ENCODE results near the gene TMEM9.
"Not testable (repeated sequence)": the region's sequence is repeated elsewhere in the genome, so short reads cannot be mapped to it uniquely, and the experiment has no call there.

TMEM9 gene

GRCh38 chr1:201172999-201173610 lies 18.8 kb upstream of the TMEM9 start:
- no peak for DNase-seq

- no peak for DNase-seq
Observed at GRCh38 chr1:201172326-201172725, 18.1 kb upstream of the TMEM9 start.

GRCh38 chr1:201171063-201172036 lies 17.1 kb upstream of the TMEM9 start:
- peak; percentile 62 for DNase-seq

GRCh38 chr1:201170533-201171062 lies 16.3 kb upstream of the TMEM9 start:
- peak; percentile 83 for DNase-seq

- no peak for DNase-seq
Observed at GRCh38 chr1:201169971-201170532, 15.8 kb upstream of the TMEM9 start.

- DNase-seq = no peak
Observed at GRCh38 chr1:201169203-201169602, 14.9 kb upstream of the TMEM9 start.

- no peak for DNase-seq
Observed at GRCh38 chr1:201167041-201167991, 13.0 kb upstream of the TMEM9 start.

GRCh38 chr1:201164645-201165044 lies 10.4 kb upstream of the TMEM9 start:
- DNase-seq = no peak

- no peak for DNase-seq
Observed at GRCh38 chr1:201163707-201164106, 9.4 kb upstream of the TMEM9 start.

GRCh38 chr1:201163036-201163435 lies 8.8 kb upstream of the TMEM9 start:
- not testable (repeated sequence) for DNase-seq

- no peak for DNase-seq
Observed at GRCh38 chr1:201157949-201158348, 3.7 kb upstream of the TMEM9 start.

- no peak for DNase-seq
Observed at GRCh38 chr1:201156819-201157218, 2.5 kb upstream of the TMEM9 start.

- no peak for DNase-seq
Observed at GRCh38 chr1:201156346-201156745, 2.1 kb upstream of the TMEM9 start.

- no peak for DNase-seq
Observed at GRCh38 chr1:201155354-201155753, 1.1 kb upstream of the TMEM9 start.

- DNase-seq = no peak
Observed at GRCh38 chr1:201153474-201154388, 543 bp downstream of the TMEM9 start.

GRCh38 chr1:201149400-201149799 lies 4.9 kb downstream of the TMEM9 start:
- DNase-seq = no peak

GRCh38 chr1:201147396-201148015 lies 6.8 kb downstream of the TMEM9 start:
- DNase-seq = no peak

- no peak for DNase-seq
Observed at GRCh38 chr1:201146626-201147390, 7.5 kb downstream of the TMEM9 start.

- DNase-seq = no peak
Observed at GRCh38 chr1:201145816-201146215, 8.5 kb downstream of the TMEM9 start.

- DNase-seq = no peak
Observed at GRCh38 chr1:201145132-201145531, 9.1 kb downstream of the TMEM9 start.
